GM23248 (cell line): Measurements from ENCODE around the gene ESR2. TPM values are rescaled to one million over a fixed set of nuclear protein-coding genes. Genes with fewer than 3 reads are reported as not detected.
"Not testable (repeated sequence)": the region's sequence is repeated elsewhere in the genome, so short reads cannot be mapped to it uniquely, and the experiment has no call there.

Experiments
- DNase-seq: peaks from one replicate; pipeline ENCODE4 v3.0.0-alpha.2; 2015
- H2AFZ ChIP-seq: fragments of 200-600 bp; sonication (generic); 2 replicates; pipeline ENCODE4 v1.6.1; 2016; ENCODE audit warnings: antibody characterized with exemption
- H3F3A ChIP-seq: fragments of 200-600 bp; sonication (generic); 2 replicates; pipeline ENCODE4 v1.6.1; 2016; ENCODE audit warnings: mild to moderate bottlenecking, antibody characterized with exemption, mixed run types; ENCODE audit not compliant: insufficient read depth
- H3K27ac ChIP-seq: fragments of 200-600 bp; sonication (generic); 2 replicates; pipeline ENCODE4 v1.5.1; 2016; ENCODE audit warnings: mild to moderate bottlenecking
- H3K27me3 ChIP-seq: fragments of 200-600 bp; sonication (generic); replicated peaks from 2 replicates; pipeline ENCODE4 v1.6.1; 2016; ENCODE audit warnings: mild to moderate bottlenecking; ENCODE audit not compliant: insufficient read depth
- H3K36me3 ChIP-seq: fragments of 200-600 bp; sonication (generic); 2 replicates; pipeline ENCODE4 v1.6.1; 2016; ENCODE audit warnings: low read depth, mild to moderate bottlenecking
- H3K4me1 ChIP-seq: fragments of 200-600 bp; sonication (generic); 2 replicates; pipeline ENCODE4 v1.6.1; 2016; ENCODE audit warnings: mild to moderate bottlenecking; ENCODE audit not compliant: insufficient read depth
- H3K4me2 ChIP-seq: fragments of 200-600 bp; sonication (generic); one replicate; pipeline ENCODE4 v1.6.1; 2016; ENCODE audit warnings: mild to moderate bottlenecking; ENCODE audit not compliant: unreplicated experiment
- H3K4me3 ChIP-seq: fragments of 200-600 bp; sonication (generic); 2 replicates; pipeline ENCODE4 v1.5.1; 2016; ENCODE audit warnings: mild to moderate bottlenecking
- H3K79me2 ChIP-seq: fragments of 200-600 bp; sonication (generic); 2 replicates; pipeline ENCODE4 v1.6.1; 2016; ENCODE audit warnings: mild to moderate bottlenecking; ENCODE audit not compliant: insufficient read depth
- H3K9ac ChIP-seq: fragments of 200-600 bp; sonication (generic); 2 replicates; pipeline ENCODE4 v1.6.1; 2016; ENCODE audit warnings: mild to moderate bottlenecking
- H3K9me2 ChIP-seq: fragments of 200-600 bp; sonication (generic); 2 replicates; pipeline ENCODE4 v1.6.1; 2016; ENCODE audit warnings: mixed run types, mild to moderate bottlenecking, moderate library complexity; ENCODE audit not compliant: insufficient read depth
- H3K9me3 ChIP-seq: fragments of 200-600 bp; sonication (generic); one replicate; pipeline ENCODE4 v1.6.1; 2017; ENCODE audit warnings: low read depth
- H4K20me1 ChIP-seq: fragments of 200-600 bp; sonication (generic); 2 replicates; pipeline ENCODE4 v1.6.0; 2016; ENCODE audit not compliant: insufficient read depth
- EZH2 ChIP-seq: fragments of 200-600 bp; sonication (generic); IDR thresholded peaks from 2 replicates; pipeline ENCODE4 v1.6.1; 2018; ENCODE audit warnings: antibody characterized with exemption, mild to moderate bottlenecking; ENCODE audit not compliant: insufficient read depth, poor library complexity, severe bottlenecking
- EZH2phosphoT487 ChIP-seq: fragments of 200-600 bp; sonication (generic); IDR thresholded peaks from 2 replicates; pipeline ENCODE4 v1.6.1; 2018; ENCODE audit warnings: antibody characterized with exemption, moderate library complexity, mild to moderate bottlenecking, low read depth; ENCODE audit not compliant: insufficient read depth
- WGBS, 2 experiments: methylation state at CpG; one replicate each; pipeline ENCODE4 v1.1.6; 2015 to 2017; ENCODE audit warnings: low lambda C conversion rate in 2 of 2, low coverage in 1 of 2; ENCODE audit errors: missing lambda C conversion rate in 2 of 2; 5-methylcytosine and 5-hydroxymethylcytosine counted together
- in situ Hi-C: fragments of 300-500 bp; cut with MboI; formaldehyde crosslinking; loops from 2 replicates; pipeline ENCODE4 v1.15.0; 2020
- polyA plus RNA-seq: library from polyadenylated mRNA; unstranded; fragments of >200 nt; fragmentation: Nextera tagmentation; extraction: Ambion mirVana; gene quantifications from 2 replicates; pipeline ENCODE4 v1.2.1, GENCODE V29; 2016
- total RNA-seq: library from RNA; depleted of rRNA; stranded (reverse); fragments of >200 nt; shearing (Covaris generic); gene quantifications from 2 replicates; pipeline ENCODE4 v1.2.3, GENCODE V29; 2014

The ESR2 gene
- total and polyA plus RNA-seq, 2 experiments from 2014 or later: not detected

- no peak for DNase-seq
- Histone ChIP-seq H3F3A (no peaks in the 10 kb centered on the region), H4K20me1 (no peaks in the 10 kb centered on the region), H3K4me1 (no peaks in the 10 kb centered on the region), H3K4me3 (no peak overlapping the region), H3K27ac (no peak overlapping the region), H3K9me2 (no peaks in the 10 kb centered on the region), H3K9ac (no peak overlapping the region), H3K4me2 (no peak overlapping the region), H3K79me2 (no peaks in the 10 kb centered on the region), H3K9me3 (no peaks in the 10 kb centered on the region), H2AFZ (no peak overlapping the region), H3K27me3 (no peaks in the 10 kb centered on the region), H3K36me3 (no peaks in the 10 kb centered on the region)
- no peak for TF ChIP-seq EZH2phosphoT487
- no peak for TF ChIP-seq EZH2
- in situ Hi-C loops: no loop called here
- 76 to 77% methylated on average over 12 of the region's 12 CpGs for WGBS, 2 experiments
Measured at GRCh38 chr14:64186231-64187129, 107.7 kb downstream of the ESR2 start.

GRCh38 chr14:64185184-64185583 is 109.0 kb downstream of the ESR2 start:
- no peak overlapping the region for H3K27ac ChIP-seq
- no peak overlapping the region for H2AFZ ChIP-seq
- no peaks in the 10 kb centered on the region for H3K4me1 ChIP-seq
- H3F3A ChIP-seq: no peaks in the 10 kb centered on the region
- H3K9me2 ChIP-seq: no peaks in the 10 kb centered on the region
- H3K4me2 ChIP-seq: no peak overlapping the region
- TF ChIP-seq EZH2phosphoT487: no peak
- TF ChIP-seq EZH2: no peak
- H4K20me1 ChIP-seq: no peaks in the 10 kb centered on the region
- H3K9me3 ChIP-seq: no peaks in the 10 kb centered on the region
- 79 to 92% methylated on average over 1 of the region's 1 CpG for WGBS, 2 experiments
- H3K9ac ChIP-seq: no peak overlapping the region
- no peak overlapping the region for H3K4me3 ChIP-seq
- H3K27me3 ChIP-seq: no peaks in the 10 kb centered on the region
- DNase-seq: no peak
- H3K36me3 ChIP-seq: no peaks in the 10 kb centered on the region
- no peaks in the 10 kb centered on the region for H3K79me2 ChIP-seq
- in situ Hi-C loops: no loop called here

GRCh38 chr14:64184103-64184729 is 110.0 kb downstream of the ESR2 start:
- Histone ChIP-seq H3K4me2 (no peak overlapping the region), H3K4me1 (no peaks in the 10 kb centered on the region), H3K9me3 (no peaks in the 10 kb centered on the region), H3K79me2 (no peaks in the 10 kb centered on the region), H4K20me1 (no peaks in the 10 kb centered on the region), H3K9me2 (no peaks in the 10 kb centered on the region), H3K27me3 (no peaks in the 10 kb centered on the region), H3K36me3 (no peaks in the 10 kb centered on the region), H2AFZ (no peak overlapping the region), H3F3A (no peaks in the 10 kb centered on the region), H3K9ac (no peak overlapping the region), H3K4me3 (no peak overlapping the region), H3K27ac (no peak overlapping the region)
- TF ChIP-seq EZH2phosphoT487 (no peak), EZH2 (no peak)
- in situ Hi-C loops: no loop called here
- no peak for DNase-seq
- 87 to 96% methylated on average over 7 of the region's 7 CpGs for WGBS, 2 experiments

- H3K27me3 ChIP-seq, in situ Hi-C loops, DNase-seq, H3K9ac ChIP-seq, H3K36me3 ChIP-seq, H3K79me2 ChIP-seq, H3K27ac ChIP-seq, H3F3A ChIP-seq, H3K9me2 ChIP-seq, H3K4me2 ChIP-seq, H3K9me3 ChIP-seq, H2AFZ ChIP-seq, H3K4me3 ChIP-seq, H3K4me1 ChIP-seq, H4K20me1 ChIP-seq: not testable (repeated sequence)
- WGBS, 2 experiments: 96 to 98% methylated on average over 6 to 40 of the region's 40 CpGs
Measured at GRCh38 chr14:64182908-64183307, 111.3 kb downstream of the ESR2 start.
